Coronary artery (tissue), 2 donors: ENCODE results near the gene EXOC5.
A peak's percentile ranks its signal among the peaks of the same experiment; 100 is the strongest.

ENCODE experiments used
- DNase-seq: peaks from one replicate; pipeline ENCODE4 v3.0.0-alpha.2; 2017; ENCODE audit warnings: low spot score
- H3K27ac ChIP-seq, 2 donors: fragments of 200-600 bp; sonication (generic); one replicate each; pipeline ENCODE4 v1.5.1; 2016 to 2019
- H3K4me3 ChIP-seq: fragments of 200-600 bp; sonication (generic); 2 replicates; pipeline ENCODE4 v1.5.1; 2016; ENCODE audit warnings: mild to moderate bottlenecking, moderate library complexity
- CTCF ChIP-seq: fragments of 200-600 bp; sonication (generic); IDR thresholded peaks from one replicate; pipeline ENCODE4 v1.5.1; 2019; ENCODE audit warnings: antibody characterized with exemption

Gene EXOC5

GRCh38 chr14:57268161-57269069 is at the start of gene EXOC5, which contains the start of gene AP5M1:
Gene EXOC5 (minus strand): TSS chr14:57268905. CDS start chr14:57268648, 257 bp downstream.
Gene AP5M1 (plus strand): TSS chr14:57268971. CDS start chr14:57269315, 344 bp downstream.
- TF ChIP-seq CTCF: no peak
- H3K4me3 ChIP-seq: peak within 1 kb of the TSS; percentile 86
- DNase-seq: peak; percentile 92
- H3K27ac ChIP-seq: peak within 1 kb of the TSS; percentile 95 to 98

- H3K27ac ChIP-seq: no peak overlapping the region
These were observed 48.6 kb upstream of the EXOC5 start for GRCh38 chr14:57317248-57317833.

GRCh38 chr14:57314396-57315089 is 45.8 kb upstream of the EXOC5 start:
- no peak for TF ChIP-seq CTCF
- no peak for DNase-seq

More at GRCh38 chr14:57317248-57317833, 48.6 kb upstream of the EXOC5 start:
- DNase-seq: no peak
- no peak overlapping the region for H3K4me3 ChIP-seq
- peak; percentile 48 for TF ChIP-seq CTCF

GRCh38 chr14:57302883-57303282 is 34.2 kb upstream of the EXOC5 start:
- Histone ChIP-seq H3K4me3 (no peak overlapping the region), H3K27ac (no peak overlapping the region)
- TF ChIP-seq CTCF: no peak
- DNase-seq: no peak

More at GRCh38 chr14:57314396-57315089, 45.8 kb upstream of the EXOC5 start:
- H3K27ac ChIP-seq: no peak overlapping the region
- H3K4me3 ChIP-seq: no peak overlapping the region

- TF ChIP-seq CTCF: no peak
These were observed 30.8 kb upstream of the EXOC5 start for GRCh38 chr14:57299511-57299910.

GRCh38 chr14:57297852-57298251 is 29.1 kb upstream of the EXOC5 start:
- Histone ChIP-seq H3K27ac (no peak overlapping the region), H3K4me3 (no peak overlapping the region)
- no peak for DNase-seq
- no peak for TF ChIP-seq CTCF

More at GRCh38 chr14:57299511-57299910, 30.8 kb upstream of the EXOC5 start:
- Histone ChIP-seq H3K27ac (no peak overlapping the region), H3K4me3 (no peak overlapping the region)
- DNase-seq: no peak
